Liver (tissue), 9 donors: Measurements from ENCODE around the gene DNAJC6. TPM values are rescaled to one million over a fixed set of nuclear protein-coding genes. Genes with fewer than 3 reads are reported as not detected.

Experiments
- DNase-seq: peaks from one replicate; pipeline ENCODE4 v3.0.0-alpha.2; 2017; ENCODE audit warnings: low spot score
- H3K27ac ChIP-seq, 2 donors: one replicate each; pipeline ENCODE4 v1.7.0; 2013; ENCODE audit warnings: inconsistent platforms in 2 of 2, low read length in 2 of 2, control low read depth in 1 of 2, low read depth in 1 of 2, mild to moderate bottlenecking in 1 of 2
- H3K27me3 ChIP-seq, 4 donors: one replicate each; pipeline versions ENCODE4 v1.6.1 to v1.7.0; 2013; ENCODE audit warnings: low read length in 3 of 4, inconsistent platforms in 1 of 4, mild to moderate bottlenecking in 1 of 4, moderate library complexity in 1 of 4; ENCODE audit not compliant: control insufficient read depth in 4 of 4, insufficient read depth in 4 of 4
- H3K36me3 ChIP-seq, 4 donors: one replicate each; pipeline versions ENCODE4 v1.6.1 to v1.7.0; 2013; ENCODE audit warnings: low read length in 3 of 4, mild to moderate bottlenecking in 3 of 4, low read depth in 1 of 4, moderate library complexity in 1 of 4; ENCODE audit not compliant: control insufficient read depth in 4 of 4, insufficient read depth in 3 of 4
- H3K4me1 ChIP-seq, 4 donors: one replicate each; pipeline versions ENCODE4 v1.6.1 to v1.7.0; 2013; ENCODE audit warnings: low read length in 3 of 4, mild to moderate bottlenecking in 3 of 4, moderate library complexity in 1 of 4; ENCODE audit not compliant: control insufficient read depth in 4 of 4, insufficient read depth in 4 of 4
- H3K4me3 ChIP-seq, 3 donors: one replicate each; pipeline versions ENCODE4 v1.6.1 to v1.7.0; 2013; ENCODE audit warnings: low read length in 3 of 3, control low read depth in 1 of 3, low read depth in 1 of 3, mild to moderate bottlenecking in 1 of 3
- H3K9ac ChIP-seq, 2 donors: one replicate each; pipeline ENCODE4 v1.7.0; 2013; ENCODE audit warnings: low read length in 2 of 2, mild to moderate bottlenecking in 2 of 2, moderate library complexity in 2 of 2, control low read depth in 1 of 2, low read depth in 1 of 2
- H3K9me3 ChIP-seq, 4 donors: one replicate each; pipeline versions ENCODE4 v1.6.1 to v1.7.0; 2013; ENCODE audit warnings: low read length in 3 of 4; ENCODE audit not compliant: control insufficient read depth in 4 of 4
- EGR1 ChIP-seq, 2 donors: IDR thresholded peaks; 2 replicates each; pipeline ENCODE4 v1.6.1; 2016 to 2018; ENCODE audit warnings: antibody characterized with exemption in 2 of 2, low read depth in 2 of 2
- FOXA1 ChIP-seq: IDR thresholded peaks from 2 replicates; pipeline ENCODE4 v1.6.1; 2016; ENCODE audit warnings: antibody characterized with exemption
- FOXA2 ChIP-seq: IDR thresholded peaks from 2 replicates; pipeline ENCODE4 v1.6.1; 2016; ENCODE audit warnings: antibody characterized with exemption
- GABPA ChIP-seq, 2 donors: IDR thresholded peaks in 1 of 2; conservative IDR thresholded peaks in 1 of 2; 2 replicates each; pipeline ENCODE4 v1.6.1; 2016; ENCODE audit warnings: antibody characterized with exemption in 2 of 2, mild to moderate bottlenecking in 1 of 2, moderate library complexity in 1 of 2
- HNF4A ChIP-seq, 2 donors: conservative IDR thresholded peaks; 2 replicates each; pipeline ENCODE4 v1.6.1; 2016; ENCODE audit warnings: antibody characterized with exemption in 2 of 2, mild to moderate bottlenecking in 2 of 2
- JUND ChIP-seq, 2 donors: IDR thresholded peaks; 2 replicates each; pipeline ENCODE4 v1.6.1; 2016; ENCODE audit warnings: antibody characterized with exemption in 2 of 2
- MAX ChIP-seq: IDR thresholded peaks from 2 replicates; pipeline ENCODE4 v1.6.1; 2016; ENCODE audit warnings: antibody characterized with exemption
- NR2F2 ChIP-seq: IDR thresholded peaks from 2 replicates; pipeline ENCODE4 v1.6.1; 2016; ENCODE audit warnings: antibody characterized with exemption
- REST ChIP-seq: IDR thresholded peaks from 2 replicates; pipeline ENCODE4 v1.6.1; 2016; ENCODE audit warnings: antibody characterized with exemption, mild to moderate bottlenecking
- RXRA ChIP-seq, 2 donors: IDR thresholded peaks; 2 replicates each; pipeline ENCODE4 v1.6.1; 2017 to 2018; ENCODE audit warnings: antibody characterized with exemption in 2 of 2, mild to moderate bottlenecking in 1 of 2
- SP1 ChIP-seq: IDR thresholded peaks from 2 replicates; pipeline ENCODE4 v1.6.1; 2018; ENCODE audit warnings: antibody characterized with exemption, mild to moderate bottlenecking
- TAF1 ChIP-seq: conservative IDR thresholded peaks from 2 replicates; pipeline ENCODE4 v1.6.1; 2016; ENCODE audit warnings: antibody characterized with exemption, mild to moderate bottlenecking
- YY1 ChIP-seq: IDR thresholded peaks from 2 replicates; pipeline ENCODE4 v1.6.1; 2016; ENCODE audit warnings: antibody characterized with exemption, mild to moderate bottlenecking
- WGBS: extraction: QIAGEN DNeasy Blood & Tissue Kit; methylation state at CpG from one replicate; pipeline ENCODE4 v1.1.7; 2013; 5-methylcytosine and 5-hydroxymethylcytosine counted together
- polyA plus RNA-seq, 2 donors: library from polyadenylated mRNA; stranded (reverse) in 1 of 2; unstranded in 1 of 2; fragments of 200-250 nt in 1 of 2; fragments of >200 nt in 1 of 2; fragmentation: Nextera tagmentation in 1 of 2; extraction: Ambion mirVana in 1 of 2; gene quantifications; one replicate each; pipeline versions ENCODE4 v1.2.1 to v1.2.3, GENCODE V29; 2013 to 2015
- total RNA-seq, 2 donors: library from RNA; depleted of rRNA; stranded (reverse); fragments of >200 nt; gene quantifications; one replicate each; pipeline ENCODE4 v1.2.3, GENCODE V29; 2014
- TF ChIP-seq, protein P1 (sequence below): IDR thresholded peaks from 2 replicates; pipeline ENCODE4 v1.6.1; 2016; ENCODE audit warnings: antibody characterized with exemption
- TF ChIP-seq, protein P2 (sequence below): IDR thresholded peaks from 2 replicates; pipeline ENCODE4 v1.6.1; 2016; ENCODE audit warnings: antibody characterized with exemption
- donor health status: healthy.
- donor health status: healthy.
- donor health status: healthy.
- donor health status: healthy.
- donor health status: healthy.

DNAJC6 gene
- total and polyA plus RNA-seq, 4 donors = 0.15 to 35.0 (median 0.30) TPM

- peaks cover 4 to 14% (median 11%) of the 10 kb centered on the region in 4 donors for H3K4me1 ChIP-seq
- H3K4me3 ChIP-seq = no peak overlapping the region
- WGBS = 86% methylated on average over 4 of the region's 4 CpGs
- TF ChIP-seq, protein P1, sequence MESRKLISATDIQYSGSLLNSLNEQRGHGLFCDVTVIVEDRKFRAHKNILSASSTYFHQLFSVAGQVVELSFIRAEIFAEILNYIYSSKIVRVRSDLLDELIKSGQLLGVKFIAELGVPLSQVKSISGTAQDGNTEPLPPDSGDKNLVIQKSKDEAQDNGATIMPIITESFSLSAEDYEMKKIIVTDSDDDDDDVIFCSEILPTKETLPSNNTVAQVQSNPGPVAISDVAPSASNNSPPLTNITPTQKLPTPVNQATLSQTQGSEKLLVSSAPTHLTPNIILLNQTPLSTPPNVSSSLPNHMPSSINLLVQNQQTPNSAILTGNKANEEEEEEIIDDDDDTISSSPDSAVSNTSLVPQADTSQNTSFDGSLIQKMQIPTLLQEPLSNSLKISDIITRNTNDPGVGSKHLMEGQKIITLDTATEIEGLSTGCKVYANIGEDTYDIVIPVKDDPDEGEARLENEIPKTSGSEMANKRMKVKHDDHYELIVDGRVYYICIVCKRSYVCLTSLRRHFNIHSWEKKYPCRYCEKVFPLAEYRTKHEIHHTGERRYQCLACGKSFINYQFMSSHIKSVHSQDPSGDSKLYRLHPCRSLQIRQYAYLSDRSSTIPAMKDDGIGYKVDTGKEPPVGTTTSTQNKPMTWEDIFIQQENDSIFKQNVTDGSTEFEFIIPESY = no peak
- no peak for TF ChIP-seq REST
- no peak for TF ChIP-seq JUND (IDR thresholded peaks at IDR 0.05)
- no peak for TF ChIP-seq HNF4A (conservative IDR thresholded peaks at IDR 0.05)
- no peak for TF ChIP-seq NR2F2
- TF ChIP-seq YY1 = no peak
- TF ChIP-seq, protein P2, sequence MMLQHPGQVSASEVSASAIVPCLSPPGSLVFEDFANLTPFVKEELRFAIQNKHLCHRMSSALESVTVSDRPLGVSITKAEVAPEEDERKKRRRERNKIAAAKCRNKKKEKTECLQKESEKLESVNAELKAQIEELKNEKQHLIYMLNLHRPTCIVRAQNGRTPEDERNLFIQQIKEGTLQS = no peak
- TF ChIP-seq FOXA2 = no peak
- TF ChIP-seq RXRA (IDR thresholded peaks at IDR 0.05) = no peak
- no peak for TF ChIP-seq TAF1
- H3K9me3 ChIP-seq = no peaks in the 10 kb centered on the region
- no peaks in the 10 kb centered on the region for H3K36me3 ChIP-seq
- H3K9ac ChIP-seq = no peak overlapping the region
- H3K27ac ChIP-seq = no peak overlapping the region
- DNase-seq = no peak
- H3K27me3 ChIP-seq = peaks cover 0 to 6% (median 1%) of the 10 kb centered on the region in 4 donors
These were observed 42.1 kb upstream of the DNAJC6 start for GRCh38 chr1:65267271-65267670.

DNA sequence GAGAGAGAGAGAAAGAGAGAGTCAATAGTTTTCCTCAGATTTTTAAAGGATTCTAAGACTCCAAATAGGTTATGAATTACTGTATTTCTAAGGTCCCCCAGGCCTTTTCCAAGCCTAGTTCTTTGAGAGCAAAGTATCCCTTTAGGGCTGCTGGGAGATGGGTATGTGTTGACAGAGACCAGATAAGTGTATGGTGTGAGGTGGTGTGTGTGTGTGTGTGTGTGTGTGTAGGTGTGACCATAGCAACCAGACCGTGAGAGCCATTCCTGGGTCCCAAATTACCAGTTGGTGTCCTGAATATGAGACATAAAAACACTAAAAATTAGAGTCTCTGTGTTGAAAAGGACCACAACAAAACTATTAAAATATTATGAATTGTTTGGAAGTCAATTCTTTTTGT lies 41.7 kb upstream of the DNAJC6 start:
- Histone ChIP-seq H3K36me3 (no peaks in the 10 kb centered on the region), H3K27ac (no peak overlapping the region), H3K4me3 (no peak overlapping the region), H3K27me3 (peaks cover 0 to 6% (median 1%) of the 10 kb centered on the region in 4 donors), H3K9ac (no peak overlapping the region), H3K4me1 (peaks cover 4 to 14% (median 11%) of the 10 kb centered on the region in 4 donors), H3K9me3 (no peaks in the 10 kb centered on the region)
- no peak for DNase-seq
- WGBS = 82% methylated on average over 1 of the region's 1 CpG
- TF ChIP-seq EGR1 (IDR thresholded peaks at IDR 0.05; ENCODE audit: low read depth in 2 of 2) = no peak
- no peak for TF ChIP-seq JUND (IDR thresholded peaks at IDR 0.05)
- TF ChIP-seq RXRA (IDR thresholded peaks at IDR 0.05) = no peak
- no peak for TF ChIP-seq SP1
- TF ChIP-seq REST = no peak
- TF ChIP-seq TAF1 = no peak
- no peak for TF ChIP-seq MAX
- TF ChIP-seq FOXA2 = no peak
- TF ChIP-seq, protein P1 = no peak
- TF ChIP-seq FOXA1 = no peak
- no peak for TF ChIP-seq HNF4A (conservative IDR thresholded peaks at IDR 0.05)
- no peak for TF ChIP-seq GABPA (IDR thresholded peaks at IDR 0.05 in 1 of 2, conservative IDR thresholded peaks at IDR 0.05 in 1 of 2)
